ENCODE measurements around the gene MGAT4A.
"Not testable (repeated sequence)": the region's sequence is repeated elsewhere in the genome, so short reads cannot be mapped to it uniquely, and the experiment has no call there.

The MGAT4A gene

DNA sequence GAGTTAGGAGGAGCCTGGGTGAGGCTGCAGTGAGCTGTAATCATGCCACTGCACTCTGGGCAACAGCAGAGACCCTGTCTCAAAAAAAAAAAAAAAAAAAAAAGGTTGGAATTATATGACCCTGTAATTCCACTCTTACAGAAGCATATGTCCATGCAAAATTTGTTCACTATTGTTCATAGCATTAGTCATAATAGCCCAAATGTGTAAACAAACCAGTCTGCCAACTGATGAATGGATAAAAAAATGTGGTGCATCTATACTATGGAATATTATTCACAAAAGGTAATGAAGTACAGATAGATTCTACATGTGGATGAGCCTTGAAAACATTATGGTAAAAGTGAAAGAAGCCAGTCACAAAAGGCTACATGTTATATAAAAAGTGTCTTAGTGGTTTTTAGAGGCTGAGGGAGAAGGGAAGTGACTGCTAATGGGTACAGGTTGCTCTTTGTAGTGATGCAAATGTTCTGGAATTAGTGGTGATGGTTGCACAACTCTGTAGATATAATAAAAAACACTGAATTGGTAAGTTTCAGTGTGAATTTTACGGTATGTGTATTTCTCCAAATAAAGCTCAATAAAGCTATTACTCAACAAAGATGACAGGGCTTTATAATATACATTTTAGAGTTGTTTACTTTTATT is 132.0 kb downstream of the MGAT4A start:
- no peak for DNase-seq

DNA sequence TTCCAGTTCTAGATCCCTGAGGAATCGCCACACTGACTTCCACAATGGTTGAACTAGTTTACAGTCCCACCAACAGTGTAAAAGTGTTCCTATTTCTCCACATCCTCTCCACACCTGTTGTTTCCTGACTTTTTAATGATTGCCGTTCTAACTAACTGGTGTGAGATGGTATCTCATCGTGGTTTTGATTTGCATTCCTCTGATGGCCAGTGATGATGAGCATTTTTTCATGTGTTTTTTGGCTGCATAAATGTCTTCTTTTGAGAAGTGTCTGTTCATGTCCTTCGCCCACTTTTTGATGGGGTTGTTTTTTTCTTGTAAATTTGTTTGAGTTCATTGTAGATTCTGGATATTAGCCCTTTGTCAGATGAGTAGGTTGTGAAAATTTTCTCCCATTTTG is 136.3 kb downstream of the MGAT4A start:
- DNase-seq = not testable (repeated sequence)

DNA sequence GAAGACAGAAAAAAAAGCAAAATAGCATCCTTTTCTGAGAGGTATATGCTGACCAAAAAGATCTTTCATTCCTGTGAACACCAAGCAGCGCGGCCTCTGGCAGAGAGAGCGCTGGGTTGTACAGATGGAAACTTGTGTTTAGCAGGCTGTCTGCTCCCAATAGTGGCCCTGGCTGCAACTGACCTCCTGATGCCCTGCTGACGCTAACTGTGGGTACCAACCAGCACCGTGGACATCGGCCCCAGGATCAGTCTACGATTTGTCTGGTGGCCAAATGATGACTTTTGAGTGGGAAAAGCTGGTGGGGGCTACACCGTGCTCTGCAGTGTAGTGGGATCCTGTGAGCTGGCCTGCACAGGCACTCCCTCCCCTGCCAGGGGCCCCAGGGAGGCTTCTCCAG is 138.4 kb downstream of the MGAT4A start:
- DNase-seq = no peak

DNA sequence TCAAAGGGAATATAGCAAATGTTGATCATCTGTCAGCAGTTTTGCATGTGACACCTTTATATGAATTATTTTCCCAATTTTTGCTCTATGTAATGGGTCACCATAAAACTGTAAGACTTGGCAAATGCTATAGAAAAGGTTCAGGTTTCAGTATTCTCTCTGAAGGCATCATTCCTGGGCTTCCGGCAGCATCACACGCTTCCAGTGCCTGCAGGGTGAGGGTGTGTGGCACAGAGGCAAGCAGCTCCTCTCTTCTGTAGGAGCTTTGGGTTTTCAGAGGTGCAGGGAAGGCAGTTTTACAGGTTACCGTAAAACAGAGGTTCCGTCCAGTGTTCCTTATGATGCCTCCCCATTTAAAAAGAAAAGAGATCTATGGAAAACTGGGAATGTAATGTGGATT is 141.4 kb downstream of the MGAT4A start:
- DNase-seq = no peak

DNA sequence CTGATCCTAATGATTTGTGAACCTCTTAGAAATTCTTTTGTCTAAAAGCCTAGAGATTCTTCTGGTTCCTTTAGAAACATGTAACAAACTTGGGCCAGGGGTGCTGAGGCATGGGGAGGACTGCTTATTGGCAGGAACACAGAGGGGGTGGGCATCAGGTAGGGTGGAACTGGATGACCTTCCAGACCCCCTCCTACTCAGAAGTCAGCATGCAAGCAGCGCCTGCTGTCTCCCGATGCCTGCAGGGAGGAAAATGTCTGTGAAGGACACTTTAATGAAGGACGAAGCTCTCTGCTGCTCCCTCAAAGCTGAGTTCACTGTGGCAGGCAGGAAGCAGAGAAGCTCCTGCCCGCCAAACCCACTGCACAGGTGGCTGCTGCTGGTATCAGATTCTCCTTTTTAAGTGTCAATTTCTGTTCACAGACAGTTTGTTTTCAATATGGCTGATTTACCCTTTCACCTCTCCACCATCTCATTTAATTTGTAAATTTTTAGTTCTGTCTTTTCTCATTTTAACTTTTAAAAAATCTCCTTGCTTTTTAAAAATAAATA is 142.0 kb downstream of the MGAT4A start:
- DNase-seq = no peak

DNA sequence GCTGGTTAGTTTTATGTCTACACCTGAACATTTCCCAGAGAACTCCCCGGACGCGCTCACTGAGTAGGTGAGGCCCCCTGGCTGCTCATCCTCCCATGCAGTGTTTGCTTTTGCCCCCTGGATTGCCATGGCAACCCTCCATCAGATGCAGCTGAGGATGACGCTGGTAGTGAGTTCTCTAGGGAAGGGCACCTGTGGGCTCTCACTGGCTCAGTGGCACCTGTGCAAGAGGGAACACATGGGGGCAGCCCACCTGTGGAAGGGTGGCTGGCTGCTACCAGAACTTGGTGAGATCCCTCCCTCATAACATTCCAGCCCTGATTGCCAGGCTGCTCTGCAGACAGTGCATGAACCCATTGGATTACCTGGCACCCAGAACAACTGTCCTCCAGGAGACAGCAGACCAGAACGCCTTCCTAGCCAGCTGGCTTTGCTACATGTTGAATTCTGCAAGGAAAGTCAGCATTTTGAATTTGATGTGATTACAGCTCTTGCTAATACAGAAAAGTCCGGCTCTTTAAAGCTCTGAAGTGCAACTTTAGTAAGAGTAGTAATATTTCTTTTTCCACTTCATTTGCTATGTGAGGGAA is 144.3 kb downstream of the MGAT4A start:
- no peak for DNase-seq

DNA sequence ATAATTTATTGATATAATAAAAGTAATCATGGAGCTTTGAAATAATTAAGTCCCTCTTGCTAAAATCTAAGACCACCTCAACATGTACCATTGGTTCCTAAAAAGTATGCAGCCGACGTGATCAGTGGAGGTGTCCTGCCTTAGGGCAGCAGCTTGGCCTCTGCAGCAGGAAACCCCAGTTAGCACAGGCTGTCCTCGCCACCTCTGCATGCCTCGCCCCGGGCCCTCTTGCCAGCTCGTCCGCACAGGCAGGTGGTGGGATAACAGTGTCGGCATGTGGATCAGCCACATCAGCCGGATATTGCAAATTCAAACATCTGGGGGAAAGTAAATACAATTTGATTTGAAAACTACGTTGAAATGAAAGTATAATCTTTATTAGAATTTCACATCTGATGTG is 145.5 kb downstream of the MGAT4A start:
- no peak for DNase-seq

DNA sequence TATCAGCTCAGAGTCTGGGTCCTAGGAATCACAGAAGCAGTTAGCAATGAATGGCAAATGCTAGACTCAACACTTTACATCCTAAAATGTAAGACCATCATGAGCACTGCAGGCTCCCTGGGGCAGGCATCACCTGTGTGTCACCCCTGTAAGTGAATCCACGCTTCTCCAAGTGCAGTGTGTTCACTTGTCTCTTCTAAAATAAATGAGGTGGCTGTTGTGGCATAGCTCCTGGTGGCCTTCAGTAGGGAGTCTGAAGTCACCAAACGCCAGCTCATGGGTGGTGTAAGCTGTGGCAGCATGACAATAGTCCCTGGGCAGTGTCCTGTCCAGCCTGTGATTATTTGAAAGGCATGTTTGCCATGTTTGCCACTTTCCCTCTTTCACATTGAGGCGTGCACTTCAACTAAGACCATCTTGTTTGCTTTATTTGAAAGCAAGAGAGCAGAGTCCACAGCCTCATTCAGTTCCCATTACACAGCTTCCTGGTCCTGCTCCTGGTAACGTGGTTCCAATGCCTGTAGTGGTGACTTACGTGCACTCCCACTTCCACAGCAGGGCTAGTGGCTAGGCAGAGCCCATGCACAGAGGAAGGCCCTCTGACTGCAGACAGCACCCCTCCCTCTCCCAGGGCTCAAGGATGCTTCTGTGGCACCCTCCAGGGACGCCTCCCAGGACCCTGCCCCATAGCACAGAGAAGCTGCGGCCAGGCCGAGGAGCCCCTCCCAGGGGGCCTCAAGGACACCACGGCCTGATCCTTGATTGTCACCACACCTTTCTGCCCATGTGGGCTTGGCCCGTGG is 146.9 kb downstream of the MGAT4A start:
- DNase-seq = no peak

DNA sequence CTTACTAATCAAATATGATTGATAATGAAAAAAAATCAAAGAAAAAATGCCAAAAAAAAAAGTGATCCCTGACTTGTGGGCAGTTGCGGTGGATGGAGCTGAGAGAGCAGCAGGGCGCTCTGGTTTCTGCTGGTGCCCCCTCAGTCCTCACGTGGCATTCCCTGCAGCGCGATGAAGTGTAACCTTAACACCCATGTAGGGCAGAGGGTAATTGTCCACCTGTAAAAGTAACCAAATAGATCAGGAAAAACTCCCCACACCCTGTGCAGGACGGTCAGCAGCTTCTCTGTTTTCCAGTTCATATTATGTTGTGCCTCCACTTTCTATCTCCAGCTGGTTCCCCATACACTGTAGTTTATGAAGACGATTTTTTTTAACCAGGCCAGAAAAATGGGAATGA is 147.7 kb downstream of the MGAT4A start:
- DNase-seq = no peak

DNA sequence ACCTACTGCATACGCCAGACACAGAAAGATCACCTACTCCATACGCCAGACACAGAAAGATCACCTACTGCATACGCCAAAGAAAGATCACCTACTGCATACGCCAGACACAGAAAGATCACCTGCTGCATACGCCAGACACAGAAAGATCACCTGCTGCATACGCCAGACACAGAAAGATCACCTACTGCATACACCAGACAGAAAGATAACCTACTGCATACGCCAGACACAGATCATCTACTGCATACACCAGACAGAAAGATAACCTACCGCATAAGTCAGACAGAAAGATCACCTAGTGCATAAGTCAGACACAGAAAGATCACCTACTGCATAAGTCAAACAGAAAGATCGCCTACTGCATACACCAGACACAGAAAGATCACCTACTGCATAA is 148.4 kb downstream of the MGAT4A start:
- no peak for DNase-seq

DNA sequence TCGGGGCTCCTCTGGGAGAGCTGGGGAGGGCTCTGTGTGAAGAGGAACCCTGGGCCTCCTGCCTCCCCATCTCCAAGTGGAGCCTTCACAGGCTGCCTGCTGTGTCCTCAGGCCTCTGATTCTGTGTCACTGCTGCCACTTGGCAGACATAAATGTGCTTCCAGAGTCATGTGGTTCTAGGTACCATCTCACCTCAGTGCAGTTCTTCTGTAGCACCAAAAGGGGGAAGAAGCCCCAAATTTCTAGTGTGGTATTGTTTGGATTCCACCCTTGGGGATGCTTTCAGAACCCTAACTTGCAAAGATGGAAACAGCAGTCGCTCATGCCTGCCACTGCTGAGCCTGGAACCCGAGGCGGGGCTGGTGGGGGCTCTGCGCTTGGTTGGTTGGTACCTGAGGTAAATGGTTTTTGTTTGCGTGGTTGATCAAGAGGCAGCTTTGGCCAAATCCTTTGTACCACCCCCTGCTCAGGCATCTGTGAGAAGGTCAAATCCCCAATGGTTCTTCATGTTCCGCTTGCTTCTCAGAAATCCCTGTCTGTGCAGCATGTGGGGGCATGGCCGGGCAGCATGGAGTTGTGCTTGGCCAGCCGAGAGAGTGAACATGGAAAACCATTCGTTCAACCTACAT is 150.2 kb downstream of the MGAT4A start:
- DNase-seq = no peak

DNA sequence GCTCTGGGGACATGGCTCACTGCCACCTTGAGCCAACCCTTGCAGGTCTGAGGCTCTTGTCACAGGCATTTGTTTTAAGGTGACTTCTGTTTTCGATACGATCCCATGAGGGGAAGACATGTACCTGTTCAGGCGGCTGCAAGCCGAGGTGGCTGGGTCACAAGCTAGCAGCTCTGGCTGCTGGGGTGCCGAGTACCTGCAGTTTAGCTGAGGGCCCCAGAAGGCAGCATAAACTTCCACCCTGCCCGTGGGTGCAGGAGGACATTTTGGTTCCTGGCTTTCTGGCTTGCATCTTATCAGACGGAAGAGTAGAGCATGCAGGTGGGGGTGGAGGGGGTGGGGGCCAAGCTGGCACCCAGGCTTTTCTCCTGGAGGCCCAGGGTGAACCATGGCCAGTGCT is 151.0 kb downstream of the MGAT4A start:
- DNase-seq = no peak

DNA sequence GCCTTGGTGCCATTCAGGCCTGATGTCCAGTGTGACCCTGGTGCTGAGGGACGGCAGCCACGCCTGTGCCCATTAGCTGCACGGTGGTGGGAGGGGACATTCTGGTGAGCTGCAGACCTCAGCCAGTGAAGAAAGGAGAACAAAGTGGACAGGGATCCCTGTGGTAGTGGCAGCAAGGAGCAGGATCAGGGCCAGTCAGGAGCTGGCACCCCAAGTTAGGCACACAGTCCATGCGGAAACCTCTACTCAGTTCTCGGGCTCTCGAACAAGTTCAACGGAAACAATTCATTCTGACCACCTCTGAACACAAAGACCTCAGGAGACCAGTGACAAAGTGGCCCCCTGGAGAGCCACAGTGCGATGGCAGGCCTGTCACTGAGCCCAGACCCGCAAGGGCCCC is 152.7 kb downstream of the MGAT4A start:
- DNase-seq = no peak

DNA sequence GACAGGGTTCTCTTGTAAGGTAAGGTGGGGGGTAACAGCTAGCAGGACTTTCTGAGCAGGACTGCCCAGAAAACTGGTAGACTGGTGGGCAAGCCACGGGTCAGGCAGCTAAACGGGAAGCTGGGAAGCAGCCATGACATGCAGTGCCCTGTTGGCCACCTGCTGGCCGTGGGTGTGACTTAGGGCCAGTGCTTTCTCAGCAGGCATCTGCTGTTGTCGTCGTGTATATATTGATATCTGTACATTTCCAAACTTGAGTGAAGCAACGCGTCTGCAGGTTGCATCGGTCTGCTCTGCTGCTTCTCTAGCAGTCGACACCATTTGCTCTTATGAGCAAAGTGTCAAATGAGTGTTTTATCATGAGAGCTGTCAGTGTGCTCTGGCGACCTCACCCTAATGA is 153.6 kb downstream of the MGAT4A start:
- DNase-seq = no peak

DNA sequence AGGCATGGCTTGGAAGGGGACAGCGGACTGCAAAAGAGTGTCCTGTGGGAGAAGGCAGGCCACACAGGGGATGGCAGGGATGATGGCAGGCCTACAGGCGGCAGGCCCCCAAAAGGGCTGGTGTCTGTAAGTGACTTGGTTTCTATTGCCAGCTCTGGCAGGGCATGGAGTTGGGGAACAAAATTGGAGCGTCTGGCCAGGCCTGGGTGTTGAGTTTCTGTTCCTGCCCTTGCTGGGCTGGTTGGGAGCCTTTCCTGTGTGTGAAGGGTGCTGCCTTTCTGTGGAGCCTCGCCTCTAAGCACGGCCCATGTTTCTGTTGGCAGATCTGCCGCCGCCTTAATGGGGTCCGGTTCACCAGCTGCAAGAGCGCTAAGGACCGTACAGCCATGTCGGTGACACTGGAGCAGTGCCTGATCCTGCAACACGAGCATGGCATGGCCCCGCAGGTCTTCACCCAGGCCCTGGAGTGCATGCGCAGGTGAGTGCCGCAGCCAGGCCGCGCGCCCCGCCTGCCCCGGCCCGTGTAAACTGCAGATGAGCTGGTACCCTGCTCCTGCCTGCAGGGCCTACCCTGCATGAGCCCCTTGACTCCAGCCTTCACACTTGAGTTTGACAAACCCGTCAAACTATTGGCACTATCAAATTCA is 154.1 kb downstream of the MGAT4A start:
- no peak for DNase-seq

DNA sequence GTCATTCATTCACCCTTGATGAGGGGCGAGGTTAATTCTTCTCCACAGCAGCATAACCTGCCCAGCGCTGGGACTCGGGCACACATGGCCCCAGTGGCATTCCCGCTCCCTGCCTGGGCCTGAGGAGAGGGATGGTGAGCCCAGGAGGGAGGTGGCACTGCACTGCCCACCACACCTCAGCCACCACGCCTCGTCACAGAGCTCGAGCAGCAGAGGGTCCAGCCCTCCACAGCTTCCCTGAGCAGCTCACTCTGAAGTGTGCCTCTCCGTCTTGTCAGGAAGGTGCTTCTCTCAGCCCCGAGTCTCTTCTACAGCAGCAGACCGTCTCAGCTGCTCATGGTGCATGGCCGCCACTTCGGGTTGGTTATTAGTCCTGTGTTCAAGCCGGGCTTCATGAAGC is 157.5 kb downstream of the MGAT4A start:
- DNase-seq = no peak

DNA sequence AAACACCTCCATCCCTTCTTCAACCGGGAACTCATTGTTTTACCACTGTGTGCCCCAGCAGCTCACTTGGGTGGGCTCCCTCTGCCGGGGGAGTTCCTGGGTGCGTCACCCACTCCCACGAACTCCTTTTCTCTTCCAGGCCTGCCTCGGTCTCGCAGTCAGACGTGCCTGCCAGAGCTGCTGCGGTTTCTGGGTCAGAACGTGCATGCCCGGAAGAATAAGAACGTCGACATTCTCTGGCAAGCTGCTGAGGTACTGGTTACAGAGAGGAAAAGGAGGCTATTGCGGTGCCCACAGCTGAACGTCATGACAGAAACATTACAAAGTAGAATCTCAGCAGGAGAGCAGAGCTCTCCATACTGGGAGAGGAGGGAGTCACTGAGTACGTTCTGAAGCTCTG is 158.3 kb downstream of the MGAT4A start:
- no peak for DNase-seq

DNA sequence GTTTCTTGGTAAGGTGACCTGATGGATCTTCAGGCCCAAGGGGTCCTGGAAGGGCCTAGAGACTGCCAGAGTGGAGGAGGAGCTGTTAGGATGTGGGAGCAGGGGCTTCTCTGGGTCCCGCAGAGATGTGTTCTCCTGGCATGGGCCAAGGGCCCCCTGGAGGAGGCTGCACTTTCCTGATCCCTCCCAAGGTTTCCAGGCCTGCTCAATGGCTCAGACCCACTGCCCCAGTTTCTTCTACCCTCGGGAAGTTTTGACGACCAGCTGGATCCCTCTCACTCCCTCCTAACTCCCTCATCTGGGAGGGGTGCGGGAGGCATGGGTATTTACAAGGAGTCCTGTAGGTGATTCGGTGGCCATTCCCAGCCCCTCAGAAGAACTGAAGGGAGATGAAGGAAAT is 158.7 kb downstream of the MGAT4A start:
- no peak for DNase-seq

DNA sequence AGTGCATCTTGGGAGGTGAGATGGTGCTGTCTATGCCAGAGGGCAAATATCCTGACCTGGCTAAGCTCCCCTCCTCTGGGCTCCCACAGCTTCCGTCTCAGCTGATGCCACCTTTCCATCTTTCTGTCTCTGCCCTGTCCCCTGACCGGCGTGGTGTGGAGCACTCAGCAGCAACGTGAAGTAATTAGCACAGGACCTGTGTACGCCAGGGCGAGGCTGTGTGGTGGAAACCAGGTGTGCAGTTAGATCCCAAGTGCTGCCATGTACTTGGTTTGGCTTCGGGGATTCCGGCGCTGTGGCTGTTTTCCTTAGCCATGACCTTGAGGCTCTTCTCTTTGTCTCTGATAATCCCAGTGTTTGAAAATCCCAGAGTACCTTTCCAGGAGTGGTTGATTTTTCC is 159.1 kb downstream of the MGAT4A start:
- DNase-seq = no peak

DNA sequence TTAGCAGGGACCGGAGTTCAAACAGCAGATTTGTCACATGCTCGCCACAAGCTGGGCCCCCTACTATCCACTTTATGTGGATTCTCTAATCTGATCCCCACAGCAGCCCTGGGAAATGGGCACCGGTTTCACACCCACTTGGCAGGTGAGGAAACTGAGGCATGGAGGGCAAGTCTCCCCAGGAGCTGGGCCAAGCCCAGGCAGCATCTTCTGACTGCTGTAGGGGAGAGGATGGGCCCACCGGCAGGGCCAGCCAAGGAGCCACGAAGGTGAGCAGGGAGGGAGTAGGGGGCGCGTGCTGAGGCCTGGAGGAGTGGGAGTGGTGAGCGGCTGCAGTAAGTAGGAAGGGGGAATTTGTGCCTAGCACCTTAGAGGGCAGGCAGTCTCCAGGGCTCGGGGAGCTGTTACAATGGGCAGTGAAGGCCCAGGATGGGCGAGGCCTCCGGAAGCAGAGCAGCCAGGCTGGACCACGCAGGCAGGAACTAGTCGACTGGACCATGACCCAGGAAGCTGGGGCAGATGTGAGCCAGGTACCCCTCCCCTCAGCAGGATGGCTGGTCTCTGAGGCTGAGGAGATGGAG is 159.7 kb downstream of the MGAT4A start:
- DNase-seq = no peak

DNA sequence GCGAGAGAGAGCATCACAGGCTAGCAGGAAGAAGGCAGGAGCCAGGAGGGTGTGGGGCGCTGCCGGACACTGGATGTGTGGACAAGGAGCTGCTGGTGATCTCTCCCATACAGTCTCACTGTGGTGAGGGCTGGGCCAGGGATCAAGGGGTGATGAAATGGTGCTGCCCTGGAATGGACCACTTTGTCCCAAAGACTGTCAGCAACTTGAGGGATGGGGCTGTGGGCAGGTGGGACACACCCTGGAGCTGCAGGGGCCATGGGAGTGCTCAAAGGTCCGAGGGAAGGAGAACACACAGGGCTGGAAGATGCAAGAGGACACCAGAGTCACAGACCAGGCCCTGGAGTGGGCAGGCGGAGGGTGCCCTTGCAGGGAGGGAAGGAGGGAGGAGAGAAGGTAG is 160.6 kb downstream of the MGAT4A start:
- no peak for DNase-seq

DNA sequence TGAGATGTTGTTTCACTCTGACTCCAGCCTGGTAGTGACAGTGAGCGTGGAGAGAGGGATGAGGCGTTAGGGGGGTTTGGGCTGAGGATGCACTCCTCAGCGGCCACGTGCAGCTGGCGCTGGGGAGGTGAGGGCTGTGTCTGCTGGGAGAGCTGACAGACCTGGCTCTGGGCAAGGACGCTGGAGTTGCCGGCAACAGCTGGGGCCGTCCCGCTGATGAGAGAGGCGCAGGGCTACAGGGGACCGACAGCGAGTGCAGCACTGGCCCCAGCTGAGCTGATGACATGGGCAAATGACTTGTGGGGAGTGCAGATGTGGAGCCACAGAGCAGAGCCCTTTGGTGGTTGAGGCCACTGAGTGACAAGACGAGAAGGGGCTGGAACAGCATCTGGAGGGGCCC is 161.0 kb downstream of the MGAT4A start:
- DNase-seq = no peak
